ENCODE results near the gene RNF8. TPM values are rescaled to one million over a fixed set of nuclear protein-coding genes. Genes with fewer than 3 reads are reported as not detected.

Gene RNF8
- total and polyA plus RNA-seq, 9 of the 15 experiments (the other 6 are each of a cell fraction or from before 2014, with no cell fraction given): 10.6 to 47.0 (median 37.5) TPM

DNA sequence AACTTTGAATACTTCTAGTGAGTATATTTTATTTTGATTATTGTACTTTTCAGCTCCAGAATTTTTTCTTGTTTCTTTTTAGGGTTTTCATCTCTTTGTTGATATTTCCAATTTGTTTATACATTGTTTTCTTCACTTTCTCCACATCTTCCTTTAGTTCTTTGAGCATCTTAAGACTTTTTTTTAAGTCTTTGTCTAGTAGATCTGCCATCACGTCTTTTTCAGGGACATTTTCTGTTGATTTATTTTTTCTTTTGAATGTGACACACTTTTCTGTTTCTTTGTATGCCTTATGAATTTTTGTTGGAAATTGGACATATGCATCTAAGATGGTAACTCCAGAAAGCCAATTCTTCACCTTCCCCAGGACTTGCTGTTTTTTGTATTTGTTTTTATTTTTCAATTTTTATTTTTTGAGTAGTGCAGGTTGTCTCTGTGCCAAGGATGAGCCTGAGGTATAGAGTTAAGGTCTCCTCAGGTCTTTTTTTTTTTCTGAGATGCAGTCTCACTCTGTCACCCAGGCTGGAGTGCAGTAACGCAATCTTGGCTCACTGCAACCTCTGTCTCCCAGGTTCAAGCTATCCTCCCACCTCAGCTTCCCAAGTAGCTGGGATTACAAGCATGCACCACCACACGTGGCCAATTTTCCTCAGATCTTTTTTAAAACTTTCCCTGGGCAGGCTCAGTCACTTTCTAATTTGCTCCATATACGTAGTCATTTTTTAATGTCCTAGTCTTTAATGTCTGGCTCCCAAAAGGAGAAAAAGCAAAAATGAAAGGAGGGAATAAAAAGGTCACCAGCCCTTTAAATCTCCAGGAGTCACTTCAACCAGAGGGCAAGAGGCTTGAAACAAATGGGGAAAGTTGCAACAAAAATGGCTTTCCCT lies 72.5 kb downstream of the RNF8 start (continued):
- TF ChIP-seq ZNF133 (CRISPR knock-in tag; IDR thresholded peaks at IDR 0.05) (no peak), HIVEP1 (CRISPR knock-in tag; IDR thresholded peaks at IDR 0.05) (no peak), HLTF (IDR thresholded peaks at IDR 0.05) (0 out of 2 replicates have a peak, but pooled peaks have one; percentile 16), JUNB (CRISPR knock-in tag; conservative IDR thresholded peaks at IDR 0.05) (no peak), ZBTB8A (IDR thresholded peaks at IDR 0.05; ENCODE audit: partially characterized antibody) (peak; percentile 25), BCL6 (CRISPR knock-in tag; IDR thresholded peaks at IDR 0.05) (no peak), IRF1 (CRISPR knock-in tag; IDR thresholded peaks at IDR 0.05; ENCODE audit: borderline replicate concordance) (no peak), CXXC5 (CRISPR knock-in tag; IDR thresholded peaks at IDR 0.05) (no peak), GABPB1 (CRISPR knock-in tag; IDR thresholded peaks at IDR 0.05) (no peak), NCOA4 (IDR thresholded peaks at IDR 0.05; ENCODE audit: partially characterized antibody) (peak; percentile 37), HNRNPUL1 (IDR thresholded peaks at IDR 0.05; ENCODE audit: low read length) (no peak), MYBL2 (IDR thresholded peaks at IDR 0.05; ENCODE audit: low read depth) (peak; percentile 37; the same call in 1 of the 2 replicates), MYBL2 (CRISPR knock-in tag; IDR thresholded peaks at IDR 0.05; ENCODE audit: borderline replicate concordance) (no peak), SREBF1 (IDR thresholded peaks at IDR 0.05; ENCODE audit: borderline replicate concordance, low read depth, low read length) (no peak), ZNF184 (CRISPR knock-in tag; IDR thresholded peaks at IDR 0.05) (no peak), SRF (CRISPR knock-in tag; IDR thresholded peaks at IDR 0.05) (no peak), ZNF175 (CRISPR knock-in tag; IDR thresholded peaks at IDR 0.05; ENCODE audit: low read depth) (no peak), XRCC5 (IDR thresholded peaks at IDR 0.05; ENCODE audit: low read depth, low read length) (no peak), HNRNPL (IDR thresholded peaks at IDR 0.05; ENCODE audit: low read depth, low read length) (no peak)
- TF ChIP-seq, protein P1, sequence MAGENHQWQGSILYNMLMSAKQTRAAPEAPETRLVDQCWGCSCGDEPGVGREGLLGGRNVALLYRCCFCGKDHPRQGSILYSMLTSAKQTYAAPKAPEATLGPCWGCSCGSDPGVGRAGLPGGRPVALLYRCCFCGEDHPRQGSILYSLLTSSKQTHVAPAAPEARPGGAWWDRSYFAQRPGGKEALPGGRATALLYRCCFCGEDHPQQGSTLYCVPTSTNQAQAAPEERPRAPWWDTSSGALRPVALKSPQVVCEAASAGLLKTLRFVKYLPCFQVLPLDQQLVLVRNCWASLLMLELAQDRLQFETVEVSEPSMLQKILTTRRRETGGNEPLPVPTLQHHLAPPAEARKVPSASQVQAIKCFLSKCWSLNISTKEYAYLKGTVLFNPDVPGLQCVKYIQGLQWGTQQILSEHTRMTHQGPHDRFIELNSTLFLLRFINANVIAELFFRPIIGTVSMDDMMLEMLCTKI (IDR thresholded peaks at IDR 0.05; ENCODE audit: partially characterized antibody): no peak
- TF ChIP-seq, protein P2, sequence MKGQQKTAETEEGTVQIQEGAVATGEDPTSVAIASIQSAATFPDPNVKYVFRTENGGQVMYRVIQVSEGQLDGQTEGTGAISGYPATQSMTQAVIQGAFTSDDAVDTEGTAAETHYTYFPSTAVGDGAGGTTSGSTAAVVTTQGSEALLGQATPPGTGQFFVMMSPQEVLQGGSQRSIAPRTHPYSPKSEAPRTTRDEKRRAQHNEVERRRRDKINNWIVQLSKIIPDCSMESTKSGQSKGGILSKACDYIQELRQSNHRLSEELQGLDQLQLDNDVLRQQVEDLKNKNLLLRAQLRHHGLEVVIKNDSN (CRISPR knock-in tag; IDR thresholded peaks at IDR 0.05): no peak
- TF ChIP-seq, protein P3, sequence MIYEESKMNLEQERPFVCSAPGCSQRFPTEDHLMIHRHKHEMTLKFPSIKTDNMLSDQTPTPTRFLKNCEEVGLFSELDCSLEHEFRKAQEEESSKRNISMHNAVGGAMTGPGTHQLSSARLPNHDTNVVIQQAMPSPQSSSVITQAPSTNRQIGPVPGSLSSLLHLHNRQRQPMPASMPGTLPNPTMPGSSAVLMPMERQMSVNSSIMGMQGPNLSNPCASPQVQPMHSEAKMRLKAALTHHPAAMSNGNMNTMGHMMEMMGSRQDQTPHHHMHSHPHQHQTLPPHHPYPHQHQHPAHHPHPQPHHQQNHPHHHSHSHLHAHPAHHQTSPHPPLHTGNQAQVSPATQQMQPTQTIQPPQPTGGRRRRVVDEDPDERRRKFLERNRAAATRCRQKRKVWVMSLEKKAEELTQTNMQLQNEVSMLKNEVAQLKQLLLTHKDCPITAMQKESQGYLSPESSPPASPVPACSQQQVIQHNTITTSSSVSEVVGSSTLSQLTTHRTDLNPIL (CRISPR knock-in tag; IDR thresholded peaks at IDR 0.05): no peak
- TF ChIP-seq, protein P4, sequence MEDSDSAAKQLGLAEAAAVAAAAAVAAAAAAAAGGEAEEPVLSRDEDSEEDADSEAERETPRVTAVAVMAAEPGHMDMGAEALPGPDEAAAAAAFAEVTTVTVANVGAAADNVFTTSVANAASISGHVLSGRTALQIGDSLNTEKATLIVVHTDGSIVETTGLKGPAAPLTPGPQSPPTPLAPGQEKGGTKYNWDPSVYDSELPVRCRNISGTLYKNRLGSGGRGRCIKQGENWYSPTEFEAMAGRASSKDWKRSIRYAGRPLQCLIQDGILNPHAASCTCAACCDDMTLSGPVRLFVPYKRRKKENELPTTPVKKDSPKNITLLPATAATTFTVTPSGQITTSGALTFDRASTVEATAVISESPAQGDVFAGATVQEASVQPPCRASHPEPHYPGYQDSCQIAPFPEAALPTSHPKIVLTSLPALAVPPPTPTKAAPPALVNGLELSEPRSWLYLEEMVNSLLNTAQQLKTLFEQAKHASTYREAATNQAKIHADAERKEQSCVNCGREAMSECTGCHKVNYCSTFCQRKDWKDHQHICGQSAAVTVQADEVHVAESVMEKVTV (CRISPR knock-in tag; IDR thresholded peaks at IDR 0.05): no peak
